GM23338 (cell line): ENCODE data around the gene CNTRL. TPM values are rescaled to one million over a fixed set of nuclear protein-coding genes. Genes with fewer than 3 reads are reported as not detected.

ENCODE experiments used
- ATAC-seq: fragments of 200-7000 bp; cut with Tn5 transposase; 3 replicates; pipeline ENCODE4 v1.9.1; 2020
- DNase-seq: peaks from one replicate; pipeline ENCODE4 v3.0.0-alpha.2; 2015; ENCODE audit warnings: low spot score
- H2AFZ ChIP-seq: fragments of 200-600 bp; sonication (generic); 2 replicates; pipeline ENCODE4 v1.8.0; 2016; ENCODE audit warnings: antibody characterized with exemption, mild to moderate bottlenecking, moderate library complexity
- H3F3A ChIP-seq: fragments of 200-600 bp; sonication (generic); replicated peaks from 2 replicates; pipeline ENCODE4 v1.8.0; 2017; ENCODE audit warnings: antibody characterized with exemption, mixed run types, low read depth
- H3K27ac ChIP-seq: fragments of 200-600 bp; sonication (generic); 2 replicates; pipeline ENCODE4 v1.6.1; 2016; ENCODE audit warnings: low read depth
- H3K27me3 ChIP-seq: fragments of 200-600 bp; sonication (generic); 2 replicates; pipeline ENCODE4 v1.8.0; 2016; ENCODE audit warnings: mild to moderate bottlenecking, mixed run types, moderate library complexity; ENCODE audit not compliant: insufficient read depth
- H3K36me3 ChIP-seq: fragments of 200-600 bp; sonication (generic); 2 replicates; pipeline ENCODE4 v1.8.0; 2016; ENCODE audit warnings: mild to moderate bottlenecking; ENCODE audit not compliant: insufficient read depth
- H3K4me1 ChIP-seq: fragments of 200-600 bp; sonication (generic); 2 replicates; pipeline ENCODE4 v1.8.0; 2016; ENCODE audit warnings: mild to moderate bottlenecking, moderate library complexity; ENCODE audit not compliant: insufficient read depth
- H3K4me2 ChIP-seq: fragments of 200-600 bp; sonication (generic); 2 replicates; pipeline ENCODE4 v1.7.1; 2017; ENCODE audit warnings: mixed run types
- H3K4me3 ChIP-seq: fragments of 200-600 bp; sonication (generic); 2 replicates; pipeline ENCODE4 v1.6.1; 2016; ENCODE audit warnings: mixed run types
- H3K79me2 ChIP-seq: fragments of 200-600 bp; sonication (generic); replicated peaks from 2 replicates; pipeline ENCODE4 v1.8.0; 2017; ENCODE audit warnings: mild to moderate bottlenecking; ENCODE audit not compliant: insufficient read depth
- H3K9me2 ChIP-seq: fragments of 200-600 bp; sonication (generic); 2 replicates; pipeline ENCODE4 v1.8.0; 2017; ENCODE audit not compliant: insufficient read depth
- H4K20me1 ChIP-seq: fragments of 200-600 bp; sonication (generic); replicated peaks from 2 replicates; pipeline ENCODE4 v1.8.0; 2017; ENCODE audit warnings: mild to moderate bottlenecking; ENCODE audit not compliant: insufficient read depth
- H3K27ac Mint-ChIP-seq: 2 replicates; pipeline ENCODE4 v1.8.0; 2020; ENCODE audit warnings: inconsistent platforms, mild to moderate bottlenecking, moderate library complexity, mixed read lengths
- H3K27me3 Mint-ChIP-seq: 3 replicates; pipeline ENCODE4 v1.8.0; 2022; ENCODE audit warnings: low read depth, mild to moderate bottlenecking, moderate library complexity, mixed read lengths, inconsistent platforms; ENCODE audit not compliant: insufficient read depth, poor library complexity
- H3K36me3 Mint-ChIP-seq: 3 replicates; pipeline ENCODE4 v1.8.0; 2021; ENCODE audit warnings: low read depth, mild to moderate bottlenecking, inconsistent platforms, moderate library complexity, mixed read lengths
- H3K4me1 Mint-ChIP-seq: 3 replicates; pipeline ENCODE4 v1.8.0; 2020; ENCODE audit warnings: mild to moderate bottlenecking, inconsistent platforms, mixed read lengths
- H3K4me3 Mint-ChIP-seq: 3 replicates; pipeline ENCODE4 v1.8.0; 2021; ENCODE audit warnings: moderate library complexity, mild to moderate bottlenecking, inconsistent platforms, mixed read lengths
- H3K9me3 Mint-ChIP-seq: 3 replicates; pipeline ENCODE4 v1.8.0; 2020; ENCODE audit warnings: moderate library complexity, mild to moderate bottlenecking, inconsistent platforms, mixed read lengths
- CREB1 ChIP-seq: fragments of 250-450 bp; sonication (Bioruptor Pico); IDR thresholded peaks from 2 replicates; pipeline ENCODE4 v1.5.0; 2020; ENCODE audit warnings: low read depth, mild to moderate bottlenecking, moderate library complexity
- EZH2 ChIP-seq: fragments of 200-600 bp; sonication (generic); IDR thresholded peaks from one replicate; pipeline ENCODE4 v1.8.0; 2017; ENCODE audit warnings: antibody characterized with exemption, mild to moderate bottlenecking, low read depth; ENCODE audit not compliant: unreplicated experiment
- EZH2phosphoT487 ChIP-seq: fragments of 200-600 bp; sonication (generic); IDR thresholded peaks from one replicate; pipeline ENCODE4 v1.8.1; 2018; ENCODE audit warnings: antibody characterized with exemption; ENCODE audit not compliant: unreplicated experiment
- NANOG ChIP-seq: IDR thresholded peaks from 2 replicates; pipeline ENCODE4 v1.6.1; 2016; ENCODE audit warnings: antibody characterized with exemption, borderline replicate concordance
- POLR2AphosphoS5 ChIP-seq: IDR thresholded peaks from 2 replicates; pipeline ENCODE4 v1.6.1; 2016; ENCODE audit warnings: antibody characterized with exemption, low read depth
- ZNF114 ChIP-seq: fragments of 250-450 bp; sonication (Bioruptor Pico); IDR thresholded peaks from 2 replicates; pipeline ENCODE4 v1.5.0; 2020; ENCODE audit warnings: mild to moderate bottlenecking, moderate library complexity
- polyA plus RNA-seq: library from polyadenylated mRNA; unstranded; fragments of >200 nt; fragmentation: Nextera tagmentation; extraction: Ambion mirVana; gene quantifications from 2 replicates; pipeline ENCODE4 v1.2.1, GENCODE V29; 2016
- total RNA-seq: library from RNA; depleted of rRNA; stranded (reverse); fragments of >200 nt; shearing (Covaris generic); gene quantifications from 2 replicates; pipeline ENCODE4 v1.2.3, GENCODE V29; 2014
- TF ChIP-seq, protein P1 (sequence below): fragments of 250-450 bp; sonication (Bioruptor Pico); IDR thresholded peaks from 2 replicates; pipeline ENCODE4 v1.5.0; 2020; ENCODE audit warnings: mild to moderate bottlenecking, moderate library complexity
- TF ChIP-seq, protein P2 (sequence below), 2 experiments: fragments of 200-600 bp in 1 of 2; sonication (generic) in 1 of 2; conservative IDR thresholded peaks; 2 replicates each; pipeline versions ENCODE4 v1.5.1 to v1.6.1; 2016 to 2017; ENCODE audit warnings: antibody characterized with exemption in 2 of 2, low read depth in 2 of 2, mild to moderate bottlenecking in 2 of 2, moderate library complexity in 1 of 2
- TF ChIP-seq, protein P3 (sequence below): IDR thresholded peaks from 2 replicates; pipeline ENCODE4 v1.6.1; 2016; ENCODE audit warnings: antibody characterized with exemption

CNTRL gene
- total and polyA plus RNA-seq, 2 experiments from 2014 or later: 9.2 to 11.7 TPM

DNA sequence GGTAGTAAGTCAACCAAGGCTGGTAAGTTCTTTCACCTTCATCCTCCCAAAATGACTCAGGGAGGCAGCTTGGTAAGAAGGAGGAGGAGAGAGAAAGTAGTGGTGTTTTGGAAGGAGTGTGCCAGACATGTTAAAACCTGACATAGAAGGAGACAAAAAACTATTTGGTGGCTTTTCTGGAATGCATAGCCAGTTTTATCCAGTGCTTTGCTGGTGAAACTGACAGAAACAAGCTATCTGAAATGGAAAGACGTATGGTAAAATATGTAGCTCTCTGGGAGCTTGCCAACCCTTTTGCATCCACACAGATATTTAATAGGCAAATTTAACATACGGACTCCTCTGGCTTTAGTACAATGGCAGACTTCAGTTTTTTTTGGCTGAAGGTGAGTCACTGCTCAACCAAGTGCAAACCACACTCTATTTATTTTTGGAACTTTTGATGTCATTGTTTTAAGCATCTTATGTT is 81.5 kb downstream of the CNTRL start (continued):
- TF ChIP-seq, protein P1, sequence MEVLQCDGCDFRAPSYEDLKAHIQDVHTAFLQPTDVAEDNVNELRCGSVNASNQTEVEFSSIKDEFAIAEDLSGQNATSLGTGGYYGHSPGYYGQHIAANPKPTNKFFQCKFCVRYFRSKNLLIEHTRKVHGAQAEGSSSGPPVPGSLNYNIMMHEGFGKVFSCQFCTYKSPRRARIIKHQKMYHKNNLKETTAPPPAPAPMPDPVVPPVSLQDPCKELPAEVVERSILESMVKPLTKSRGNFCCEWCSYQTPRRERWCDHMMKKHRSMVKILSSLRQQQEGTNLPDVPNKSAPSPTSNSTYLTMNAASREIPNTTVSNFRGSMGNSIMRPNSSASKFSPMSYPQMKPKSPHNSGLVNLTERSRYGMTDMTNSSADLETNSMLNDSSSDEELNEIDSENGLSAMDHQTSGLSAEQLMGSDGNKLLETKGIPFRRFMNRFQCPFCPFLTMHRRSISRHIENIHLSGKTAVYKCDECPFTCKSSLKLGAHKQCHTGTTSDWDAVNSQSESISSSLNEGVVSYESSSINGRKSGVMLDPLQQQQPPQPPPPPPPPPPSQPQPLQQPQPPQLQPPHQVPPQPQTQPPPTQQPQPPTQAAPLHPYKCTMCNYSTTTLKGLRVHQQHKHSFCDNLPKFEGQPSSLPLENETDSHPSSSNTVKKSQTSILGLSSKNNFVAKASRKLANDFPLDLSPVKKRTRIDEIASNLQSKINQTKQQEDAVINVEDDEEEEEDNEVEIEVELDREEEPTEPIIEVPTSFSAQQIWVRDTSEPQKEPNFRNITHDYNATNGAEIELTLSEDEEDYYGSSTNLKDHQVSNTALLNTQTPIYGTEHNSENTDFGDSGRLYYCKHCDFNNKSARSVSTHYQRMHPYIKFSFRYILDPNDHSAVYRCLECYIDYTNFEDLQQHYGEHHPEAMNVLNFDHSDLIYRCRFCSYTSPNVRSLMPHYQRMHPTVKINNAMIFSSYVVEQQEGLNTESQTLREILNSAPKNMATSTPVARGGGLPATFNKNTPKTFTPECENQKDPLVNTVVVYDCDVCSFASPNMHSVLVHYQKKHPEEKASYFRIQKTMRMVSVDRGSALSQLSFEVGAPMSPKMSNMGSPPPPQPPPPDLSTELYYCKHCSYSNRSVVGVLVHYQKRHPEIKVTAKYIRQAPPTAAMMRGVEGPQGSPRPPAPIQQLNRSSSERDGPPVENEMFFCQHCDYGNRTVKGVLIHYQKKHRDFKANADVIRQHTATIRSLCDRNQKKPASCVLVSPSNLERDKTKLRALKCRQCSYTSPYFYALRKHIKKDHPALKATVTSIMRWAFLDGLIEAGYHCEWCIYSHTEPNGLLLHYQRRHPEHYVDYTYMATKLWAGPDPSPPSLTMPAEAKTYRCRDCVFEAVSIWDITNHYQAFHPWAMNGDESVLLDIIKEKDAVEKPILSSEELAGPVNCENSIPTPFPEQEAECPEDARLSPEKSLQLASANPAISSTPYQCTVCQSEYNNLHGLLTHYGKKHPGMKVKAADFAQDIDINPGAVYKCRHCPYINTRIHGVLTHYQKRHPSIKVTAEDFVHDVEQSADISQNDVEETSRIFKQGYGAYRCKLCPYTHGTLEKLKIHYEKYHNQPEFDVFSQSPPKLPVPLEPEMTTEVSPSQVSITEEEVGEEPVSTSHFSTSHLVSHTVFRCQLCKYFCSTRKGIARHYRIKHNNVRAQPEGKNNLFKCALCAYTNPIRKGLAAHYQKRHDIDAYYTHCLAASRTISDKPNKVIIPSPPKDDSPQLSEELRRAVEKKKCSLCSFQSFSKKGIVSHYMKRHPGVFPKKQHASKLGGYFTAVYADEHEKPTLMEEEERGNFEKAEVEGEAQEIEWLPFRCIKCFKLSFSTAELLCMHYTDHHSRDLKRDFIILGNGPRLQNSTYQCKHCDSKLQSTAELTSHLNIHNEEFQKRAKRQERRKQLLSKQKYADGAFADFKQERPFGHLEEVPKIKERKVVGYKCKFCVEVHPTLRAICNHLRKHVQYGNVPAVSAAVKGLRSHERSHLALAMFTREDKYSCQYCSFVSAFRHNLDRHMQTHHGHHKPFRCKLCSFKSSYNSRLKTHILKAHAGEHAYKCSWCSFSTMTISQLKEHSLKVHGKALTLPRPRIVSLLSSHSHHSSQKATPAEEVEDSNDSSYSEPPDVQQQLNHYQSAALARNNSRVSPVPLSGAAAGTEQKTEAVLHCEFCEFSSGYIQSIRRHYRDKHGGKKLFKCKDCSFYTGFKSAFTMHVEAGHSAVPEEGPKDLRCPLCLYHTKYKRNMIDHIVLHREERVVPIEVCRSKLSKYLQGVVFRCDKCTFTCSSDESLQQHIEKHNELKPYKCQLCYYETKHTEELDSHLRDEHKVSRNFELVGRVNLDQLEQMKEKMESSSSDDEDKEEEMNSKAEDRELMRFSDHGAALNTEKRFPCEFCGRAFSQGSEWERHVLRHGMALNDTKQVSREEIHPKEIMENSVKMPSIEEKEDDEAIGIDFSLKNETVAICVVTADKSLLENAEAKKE: no peak
- no peak for TF ChIP-seq ZNF114
- TF ChIP-seq POLR2AphosphoS5: no peak
- no peak for TF ChIP-seq EZH2phosphoT487
- no peak for TF ChIP-seq NANOG
- TF ChIP-seq CREB1 (CRISPR knock-in tag): no peak

DNA sequence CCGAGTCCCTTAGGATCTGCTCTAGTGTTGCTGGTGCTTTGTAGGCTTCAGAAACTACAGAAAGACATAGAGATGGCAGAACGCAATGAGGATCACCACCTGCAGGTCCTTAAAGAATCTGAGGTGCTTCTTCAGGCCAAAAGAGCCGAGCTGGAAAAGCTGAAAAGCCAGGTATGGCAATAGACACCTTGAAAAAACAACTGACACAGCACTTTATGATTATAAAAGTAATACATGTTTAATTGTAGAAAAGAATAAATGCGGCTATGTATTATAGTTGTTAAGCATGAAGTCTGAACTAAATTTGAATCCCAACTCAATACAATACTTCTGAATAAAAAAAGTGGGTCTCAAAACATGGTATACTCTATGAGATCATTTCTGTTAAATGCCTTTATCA is 83.2 kb downstream of the CNTRL start:
- Mint-ChIP-seq H3K4me3 (no peak overlapping the region), H3K27me3 (no peaks in the 10 kb centered on the region), H3K4me1 (no peaks in the 10 kb centered on the region; the same call in 2 of the 3 replicates), H3K9me3 (no peaks in the 10 kb centered on the region), H3K36me3 (peaks cover 10% of the 10 kb centered on the region; the same call in 2 of the 3 replicates), H3K27ac (no peak overlapping the region)
- DNase-seq (no peak), ATAC-seq (no peak)
- Histone ChIP-seq H3K4me3 (no peak overlapping the region), H3K9me2 (no peaks in the 10 kb centered on the region), H4K20me1 (no peaks in the 10 kb centered on the region), H3K4me1 (no peaks in the 10 kb centered on the region), H3K36me3 (no peaks in the 10 kb centered on the region; the same call in 1 of the 2 replicates), H3K27me3 (no peaks in the 10 kb centered on the region), H3K4me2 (no peak overlapping the region), H3K79me2 (no peaks in the 10 kb centered on the region), H2AFZ (no peak overlapping the region), H3K27ac (no peak overlapping the region), H3F3A (no peaks in the 10 kb centered on the region)
- no peak for TF ChIP-seq EZH2
- TF ChIP-seq, protein P2, sequence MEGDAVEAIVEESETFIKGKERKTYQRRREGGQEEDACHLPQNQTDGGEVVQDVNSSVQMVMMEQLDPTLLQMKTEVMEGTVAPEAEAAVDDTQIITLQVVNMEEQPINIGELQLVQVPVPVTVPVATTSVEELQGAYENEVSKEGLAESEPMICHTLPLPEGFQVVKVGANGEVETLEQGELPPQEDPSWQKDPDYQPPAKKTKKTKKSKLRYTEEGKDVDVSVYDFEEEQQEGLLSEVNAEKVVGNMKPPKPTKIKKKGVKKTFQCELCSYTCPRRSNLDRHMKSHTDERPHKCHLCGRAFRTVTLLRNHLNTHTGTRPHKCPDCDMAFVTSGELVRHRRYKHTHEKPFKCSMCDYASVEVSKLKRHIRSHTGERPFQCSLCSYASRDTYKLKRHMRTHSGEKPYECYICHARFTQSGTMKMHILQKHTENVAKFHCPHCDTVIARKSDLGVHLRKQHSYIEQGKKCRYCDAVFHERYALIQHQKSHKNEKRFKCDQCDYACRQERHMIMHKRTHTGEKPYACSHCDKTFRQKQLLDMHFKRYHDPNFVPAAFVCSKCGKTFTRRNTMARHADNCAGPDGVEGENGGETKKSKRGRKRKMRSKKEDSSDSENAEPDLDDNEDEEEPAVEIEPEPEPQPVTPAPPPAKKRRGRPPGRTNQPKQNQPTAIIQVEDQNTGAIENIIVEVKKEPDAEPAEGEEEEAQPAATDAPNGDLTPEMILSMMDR (conservative IDR thresholded peaks at IDR 0.05; ENCODE audit: low read depth in 2 of 2): no peak
- TF ChIP-seq, protein P3, sequence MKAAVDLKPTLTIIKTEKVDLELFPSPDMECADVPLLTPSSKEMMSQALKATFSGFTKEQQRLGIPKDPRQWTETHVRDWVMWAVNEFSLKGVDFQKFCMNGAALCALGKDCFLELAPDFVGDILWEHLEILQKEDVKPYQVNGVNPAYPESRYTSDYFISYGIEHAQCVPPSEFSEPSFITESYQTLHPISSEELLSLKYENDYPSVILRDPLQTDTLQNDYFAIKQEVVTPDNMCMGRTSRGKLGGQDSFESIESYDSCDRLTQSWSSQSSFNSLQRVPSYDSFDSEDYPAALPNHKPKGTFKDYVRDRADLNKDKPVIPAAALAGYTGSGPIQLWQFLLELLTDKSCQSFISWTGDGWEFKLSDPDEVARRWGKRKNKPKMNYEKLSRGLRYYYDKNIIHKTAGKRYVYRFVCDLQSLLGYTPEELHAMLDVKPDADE: no peak
